Fibroblast of lung (primary cell): ENCODE measurements around the gene POU2F1. TPM values are rescaled to one million over a fixed set of nuclear protein-coding genes. Genes with fewer than 3 reads are reported as not detected.

Experiments
- DNase-seq, 2 donors: peaks; one replicate each; pipeline versions ENCODE4 v3.0.0 to v3.0.0-alpha.2; 2010; ENCODE audit warnings: low read depth in 2 of 2
- H2AFZ ChIP-seq: 2 replicates; pipeline ENCODE4 v1.5.1; 2012; ENCODE audit warnings: low read length, control low read depth, inconsistent platforms
- H3K27ac ChIP-seq: 2 replicates; pipeline ENCODE4 v1.5.1; 2011; ENCODE audit warnings: low read length, control low read depth; ENCODE audit not compliant: insufficient read depth
- H3K27me3 ChIP-seq: 2 replicates; pipeline ENCODE4 v1.5.1; 2011; ENCODE audit warnings: mild to moderate bottlenecking, low read length; ENCODE audit not compliant: control insufficient read depth, insufficient read depth
- H3K36me3 ChIP-seq: 2 replicates; pipeline ENCODE4 v1.5.1; 2011; ENCODE audit warnings: low read length; ENCODE audit not compliant: control insufficient read depth, insufficient read depth
- H3K4me1 ChIP-seq: 2 replicates; pipeline ENCODE4 v1.5.1; 2011; ENCODE audit warnings: low read length; ENCODE audit not compliant: control insufficient read depth, insufficient read depth; ENCODE audit errors: extremely low read depth
- H3K4me2 ChIP-seq: 2 replicates; pipeline ENCODE4 v1.5.1; 2011; ENCODE audit warnings: low read length, control low read depth; ENCODE audit not compliant: insufficient read depth; ENCODE audit errors: extremely low read depth
- H3K4me3 ChIP-seq, 4 experiments: fragments of 200-600 bp in 1 of 4; sonication (generic) in 1 of 4; replicated peaks in 1 of 4; 2 replicates each; pipeline ENCODE4 v1.5.1; 2011 to 2016; ENCODE audit warnings: low read length in 4 of 4, low read depth in 3 of 4, mild to moderate bottlenecking in 3 of 4, control low read depth in 2 of 4, inconsistent platforms in 1 of 4, mixed read lengths in 1 of 4; ENCODE audit not compliant: insufficient read depth in 1 of 4; ENCODE audit errors: control extremely low read depth in 1 of 4
- H3K79me2 ChIP-seq: 2 replicates; pipeline ENCODE4 v1.5.1; 2012; ENCODE audit warnings: mild to moderate bottlenecking, low read length, inconsistent platforms; ENCODE audit not compliant: control insufficient read depth, insufficient read depth
- H3K9ac ChIP-seq: 2 replicates; pipeline ENCODE4 v1.5.1; 2011; ENCODE audit warnings: mild to moderate bottlenecking, low read length, control low read depth; ENCODE audit not compliant: insufficient read depth
- H3K9me3 ChIP-seq: 2 replicates; pipeline ENCODE4 v1.5.1; 2012; ENCODE audit warnings: low read depth, low read length; ENCODE audit not compliant: control insufficient read depth, insufficient read depth
- H4K20me1 ChIP-seq: 2 replicates; pipeline ENCODE4 v1.5.1; 2011; ENCODE audit warnings: low read length; ENCODE audit not compliant: control insufficient read depth, insufficient read depth; ENCODE audit errors: extremely low read depth
- CTCF ChIP-seq, 2 donors: IDR thresholded peaks in 1 of 2; conservative IDR thresholded peaks in 1 of 2; 1 replicate in 1 of 2; 2 replicates in 1 of 2; pipeline ENCODE4 v1.5.1; 2011 to 2012; ENCODE audit warnings: low read length in 2 of 2, control low read depth in 1 of 2, inconsistent platforms in 1 of 2, low read depth in 1 of 2, mild to moderate bottlenecking in 1 of 2
- EZH2 ChIP-seq: IDR thresholded peaks from 2 replicates; pipeline ENCODE4 v1.5.1; 2012; ENCODE audit warnings: low read length, control low read depth, mild to moderate bottlenecking; ENCODE audit errors: missing control alignments
- polyA plus RNA-seq, 2 donors: library from polyadenylated mRNA; depleted of rRNA in 1 of 2; stranded (reverse) in 1 of 2; unstranded in 1 of 2; fragments of >200 nt; gene quantifications; 2 replicates each; pipeline ENCODE4 v1.2.1, GENCODE V29; 2011 to 2012; ENCODE audit warnings: missing spikeins in 1 of 2
- total RNA-seq: library from RNA; depleted of rRNA; stranded (reverse); fragments of >200 nt; gene quantifications from 2 replicates; pipeline ENCODE4 v1.2.1, GENCODE V29; 2014

POU2F1 gene
- total and polyA plus RNA-seq, 2 donors (not counting 1 experiment from before 2014, with no cell fraction given), result 3.5 to 4.3 TPM

- TF ChIP-seq CTCF (conservative IDR thresholded peaks at IDR 0.05 in 1 of 2, IDR thresholded peaks at IDR 0.05 in 1 of 2; ENCODE audit: low read depth in 1 of 2, low read length in 2 of 2) (no peak), EZH2 (no peak)
- Histone ChIP-seq H3K4me3 (no peak overlapping the region), H4K20me1 (no peaks in the 10 kb centered on the region), H3K9ac (no peak overlapping the region), H3K4me2 (no peak overlapping the region), H3K4me1 (no peaks in the 10 kb centered on the region), H2AFZ (no peak overlapping the region), H3K79me2 (no peaks in the 10 kb centered on the region), H3K36me3 (no peaks in the 10 kb centered on the region), H3K9me3 (no peaks in the 10 kb centered on the region), H3K27me3 (no peaks in the 10 kb centered on the region), H3K27ac (no peak overlapping the region)
- no peak for DNase-seq
Observed at GRCh38 chr1:167447521-167448136, 226.9 kb downstream of the POU2F1 start.

- no peak overlapping the region for H3K27ac ChIP-seq
- no peak overlapping the region for H3K9ac ChIP-seq
- no peaks in the 10 kb centered on the region for H3K79me2 ChIP-seq
- H3K36me3 ChIP-seq, result no peaks in the 10 kb centered on the region
- no peaks in the 10 kb centered on the region for H4K20me1 ChIP-seq
- H3K27me3 ChIP-seq, result no peaks in the 10 kb centered on the region
- H2AFZ ChIP-seq, result no peak overlapping the region
- no peaks in the 10 kb centered on the region for H3K9me3 ChIP-seq
- H3K4me2 ChIP-seq, result no peak overlapping the region
- DNase-seq, result no peak
- TF ChIP-seq EZH2, result no peak
- H3K4me3 ChIP-seq, result no peak overlapping the region
- H3K4me1 ChIP-seq, result no peaks in the 10 kb centered on the region
Observed at GRCh38 chr1:167450843-167451242, 230.2 kb downstream of the POU2F1 start.

GRCh38 chr1:167452483-167452882, 231.8 kb downstream of the POU2F1 start:
- Histone ChIP-seq H3K4me2 (no peak overlapping the region), H3K27me3 (peaks cover 15% of the 10 kb centered on the region), H3K9me3 (no peaks in the 10 kb centered on the region), H3K27ac (no peak overlapping the region), H2AFZ (no peak overlapping the region), H3K36me3 (no peaks in the 10 kb centered on the region), H3K4me1 (no peaks in the 10 kb centered on the region), H3K4me3 (no peak overlapping the region), H3K9ac (no peak overlapping the region), H3K79me2 (no peaks in the 10 kb centered on the region), H4K20me1 (no peaks in the 10 kb centered on the region)
- no peak for DNase-seq
- no peak for TF ChIP-seq CTCF (conservative IDR thresholded peaks at IDR 0.05 in 1 of 2, IDR thresholded peaks at IDR 0.05 in 1 of 2; ENCODE audit: low read depth in 1 of 2, low read length in 2 of 2)
- no peak for TF ChIP-seq EZH2
